ENCODE data around the gene POU3F2.

GRCh38 chr6:98875375-98875774 lies 41.0 kb downstream of the POU3F2 start:
- TF ChIP-seq POLR2A (IDR thresholded peaks at IDR 0.05; ENCODE audit: extremely low read depth, insufficient read length) (no peak), CTCF (IDR thresholded peaks at IDR 0.05; ENCODE audit: low read depth, low read length) (no peak)

Measured in NB4 (cell line).